ENCODE measurements around the gene CELA3A.

DNA sequence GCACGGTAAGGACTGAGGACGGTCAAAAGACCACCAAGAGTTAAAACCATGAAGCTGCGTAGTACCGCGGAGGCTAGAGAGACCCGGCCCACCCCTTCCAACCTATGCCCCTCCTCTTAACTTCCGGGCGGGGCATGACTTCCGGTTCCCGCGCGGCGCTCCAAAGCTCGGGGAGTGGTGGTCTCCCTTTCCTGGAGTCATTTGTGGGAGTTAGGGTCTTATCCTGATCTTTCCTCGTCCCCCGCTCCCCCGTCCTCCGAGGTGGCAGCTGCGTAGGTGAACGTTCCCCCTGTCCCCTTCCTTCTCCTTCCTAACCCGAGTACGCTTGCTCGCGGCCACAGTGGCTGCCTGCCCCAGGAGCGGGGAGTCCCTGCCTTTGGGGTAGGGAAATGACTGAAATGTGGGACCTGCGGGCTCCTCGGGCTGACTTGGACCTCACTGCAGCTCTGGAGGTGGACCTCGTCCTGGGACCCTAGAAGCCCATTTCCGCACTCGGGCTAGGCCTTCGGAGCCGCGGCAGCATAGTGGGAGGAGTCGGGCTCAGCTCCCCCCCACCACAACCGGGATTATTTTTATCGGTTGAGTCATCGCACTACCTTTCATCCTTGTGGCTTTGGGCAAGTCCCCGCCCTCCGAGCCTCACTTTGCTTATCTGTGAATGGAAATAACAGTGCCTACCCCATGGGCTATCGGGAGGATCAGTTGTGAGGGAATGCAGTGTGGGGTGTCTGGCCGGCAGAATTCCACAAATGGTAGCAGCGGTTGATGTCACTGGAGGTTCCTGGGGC, 24.1 kb downstream of the CELA3A start:
- TF ChIP-seq, protein P1, sequence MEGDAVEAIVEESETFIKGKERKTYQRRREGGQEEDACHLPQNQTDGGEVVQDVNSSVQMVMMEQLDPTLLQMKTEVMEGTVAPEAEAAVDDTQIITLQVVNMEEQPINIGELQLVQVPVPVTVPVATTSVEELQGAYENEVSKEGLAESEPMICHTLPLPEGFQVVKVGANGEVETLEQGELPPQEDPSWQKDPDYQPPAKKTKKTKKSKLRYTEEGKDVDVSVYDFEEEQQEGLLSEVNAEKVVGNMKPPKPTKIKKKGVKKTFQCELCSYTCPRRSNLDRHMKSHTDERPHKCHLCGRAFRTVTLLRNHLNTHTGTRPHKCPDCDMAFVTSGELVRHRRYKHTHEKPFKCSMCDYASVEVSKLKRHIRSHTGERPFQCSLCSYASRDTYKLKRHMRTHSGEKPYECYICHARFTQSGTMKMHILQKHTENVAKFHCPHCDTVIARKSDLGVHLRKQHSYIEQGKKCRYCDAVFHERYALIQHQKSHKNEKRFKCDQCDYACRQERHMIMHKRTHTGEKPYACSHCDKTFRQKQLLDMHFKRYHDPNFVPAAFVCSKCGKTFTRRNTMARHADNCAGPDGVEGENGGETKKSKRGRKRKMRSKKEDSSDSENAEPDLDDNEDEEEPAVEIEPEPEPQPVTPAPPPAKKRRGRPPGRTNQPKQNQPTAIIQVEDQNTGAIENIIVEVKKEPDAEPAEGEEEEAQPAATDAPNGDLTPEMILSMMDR (conservative IDR thresholded peaks at IDR 0.05 in 1 of 2, IDR thresholded peaks at IDR 0.05 in 1 of 2; ENCODE audit: extremely low read depth in 1 of 2, insufficient read depth in 1 of 2, low read depth in 1 of 2, low read length in 2 of 2) = no peak
- TF ChIP-seq EZH2 (IDR thresholded peaks at IDR 0.05; ENCODE audit: borderline replicate concordance, low read length) = no peak
